ENCODE measurements around the gene RESP18.

- TF ChIP-seq EZH2 (IDR thresholded peaks at IDR 0.05) (no peak), POLR2AphosphoS5 (IDR thresholded peaks at IDR 0.05; ENCODE audit: borderline replicate concordance, low read depth, low read length) (no peak)
Observed at GRCh38 chr2:219297766-219298456, 34.6 kb downstream of the RESP18 start.
